ENCODE results near the gene TRPV4.

The TRPV4 gene

DNA sequence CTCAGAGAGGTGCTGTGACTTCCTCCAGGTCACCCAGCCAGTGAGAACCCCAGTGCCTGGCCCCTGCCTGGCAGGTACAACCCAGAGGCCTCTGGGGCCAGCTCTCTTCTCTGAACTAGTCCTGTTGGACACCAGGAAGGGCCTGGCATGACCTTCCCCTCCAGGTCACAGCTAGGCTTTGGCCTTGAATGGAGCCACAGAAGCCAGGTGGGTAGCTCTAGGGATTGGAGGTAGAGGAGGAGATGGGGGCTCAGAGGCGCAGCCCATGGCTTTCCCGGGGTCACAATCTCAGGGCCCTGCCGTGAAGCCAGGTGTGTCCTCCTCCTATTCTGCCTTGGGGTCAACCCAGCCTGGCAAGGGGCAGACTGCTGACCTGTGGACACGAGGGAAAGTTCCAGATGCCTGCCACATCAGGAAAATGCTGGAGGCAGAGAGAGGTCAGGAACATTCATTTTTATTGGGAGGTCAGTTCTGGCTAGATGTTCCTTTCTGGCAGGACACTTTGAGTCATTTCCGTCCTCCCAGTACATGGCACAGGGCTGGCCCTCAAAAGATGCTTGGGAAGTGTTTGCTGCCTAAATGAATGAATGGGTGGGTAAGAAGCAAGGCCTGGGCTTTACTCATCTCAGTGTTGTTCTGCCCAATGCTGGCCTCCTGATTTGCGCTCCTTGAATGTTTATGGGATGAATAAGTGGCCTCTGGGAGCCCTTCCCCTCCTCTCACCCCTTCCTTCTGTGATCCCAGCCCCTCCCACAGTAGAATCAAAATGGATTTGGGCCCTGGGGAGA, 94.1 kb downstream of the TRPV4 start:
- DNase-seq: no peak

DNA sequence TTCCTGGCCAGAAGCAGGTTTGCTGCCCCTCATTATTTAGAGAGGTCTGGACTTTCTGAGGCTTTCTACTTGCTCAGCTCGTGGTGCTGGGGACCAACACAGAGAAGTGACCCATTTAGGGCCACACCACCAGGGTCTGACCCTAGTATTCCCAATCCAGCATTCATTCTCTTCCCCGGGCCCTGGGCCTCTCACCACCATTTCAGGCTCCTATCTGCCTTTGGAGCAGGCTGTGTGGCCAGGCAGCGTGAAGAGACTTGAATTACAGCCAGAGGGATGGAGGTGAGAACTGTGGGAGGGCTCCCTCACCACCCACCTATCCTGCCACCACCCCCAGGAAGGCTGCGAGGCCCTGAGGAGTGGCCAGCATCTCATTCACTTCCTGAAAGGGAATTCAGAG, 95.0 kb downstream of the TRPV4 start:
- DNase-seq: no peak

DNA sequence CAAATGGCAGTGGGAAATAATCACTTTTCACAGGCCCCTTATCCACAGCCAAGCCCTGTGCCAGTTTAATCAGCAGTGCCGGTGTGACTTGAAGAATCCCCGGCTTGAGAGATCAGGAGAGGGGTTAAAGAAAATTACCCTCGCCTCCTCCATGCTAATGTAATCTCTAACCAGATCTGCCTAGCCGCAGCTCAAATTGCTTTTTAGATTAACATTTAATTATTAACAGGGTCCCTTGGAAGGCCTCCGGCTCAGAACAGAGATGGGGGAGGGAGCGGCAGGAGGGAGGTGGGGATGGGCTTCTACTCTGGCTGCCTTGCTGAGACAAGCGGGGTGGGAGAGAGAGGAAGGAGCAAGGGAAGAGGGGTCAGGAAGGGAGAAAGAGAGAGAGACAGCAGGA, 95.6 kb downstream of the TRPV4 start:
- DNase-seq: no peak

DNA sequence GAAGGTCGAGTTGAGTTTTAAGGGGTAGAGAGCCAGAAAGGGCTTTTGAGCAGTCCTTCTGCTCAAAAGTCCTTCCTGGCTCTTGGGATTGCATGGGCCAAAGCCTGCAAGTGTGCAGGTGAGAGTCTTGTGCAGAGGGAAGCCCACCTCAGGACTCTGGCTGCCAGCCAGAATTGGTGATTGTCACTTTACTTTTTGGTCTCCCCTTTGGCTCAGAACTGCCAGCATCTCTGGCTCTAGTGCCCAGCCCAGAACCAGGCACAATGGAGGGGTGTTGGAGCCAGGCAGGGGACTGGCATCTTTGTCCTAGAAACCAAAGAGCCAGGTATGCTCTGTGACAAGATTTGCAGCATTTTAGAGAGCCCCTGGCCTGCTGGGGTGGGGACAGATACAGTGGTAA, 96.1 kb downstream of the TRPV4 start:
- DNase-seq: no peak

DNA sequence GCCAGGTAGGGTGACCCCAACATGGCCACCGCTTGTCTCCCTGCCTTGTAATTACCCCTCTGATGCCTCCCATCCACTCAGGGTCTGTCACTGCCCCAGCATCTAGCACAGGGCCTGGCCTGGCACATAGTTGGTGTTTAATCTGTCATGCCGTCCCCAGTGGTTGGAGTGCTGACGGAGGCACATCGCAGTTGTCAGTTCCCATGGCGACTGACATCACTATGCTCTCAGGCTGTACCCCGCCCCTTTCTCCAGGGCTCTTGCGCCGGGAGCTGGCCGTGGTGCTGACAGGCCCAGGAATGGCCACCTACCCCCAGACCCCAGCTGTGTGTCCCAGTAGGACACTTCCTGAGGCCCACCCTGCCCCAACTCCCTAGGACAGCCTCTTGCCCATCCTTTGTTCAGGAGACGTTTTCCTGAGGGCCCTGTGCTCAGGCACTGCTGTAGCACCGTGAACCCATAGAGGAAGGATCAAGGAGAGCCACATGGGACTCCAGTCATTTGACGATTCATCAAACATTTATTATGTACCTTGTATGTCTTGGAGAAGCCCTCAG, 96.6 kb downstream of the TRPV4 start:
- DNase-seq: no peak

DNA sequence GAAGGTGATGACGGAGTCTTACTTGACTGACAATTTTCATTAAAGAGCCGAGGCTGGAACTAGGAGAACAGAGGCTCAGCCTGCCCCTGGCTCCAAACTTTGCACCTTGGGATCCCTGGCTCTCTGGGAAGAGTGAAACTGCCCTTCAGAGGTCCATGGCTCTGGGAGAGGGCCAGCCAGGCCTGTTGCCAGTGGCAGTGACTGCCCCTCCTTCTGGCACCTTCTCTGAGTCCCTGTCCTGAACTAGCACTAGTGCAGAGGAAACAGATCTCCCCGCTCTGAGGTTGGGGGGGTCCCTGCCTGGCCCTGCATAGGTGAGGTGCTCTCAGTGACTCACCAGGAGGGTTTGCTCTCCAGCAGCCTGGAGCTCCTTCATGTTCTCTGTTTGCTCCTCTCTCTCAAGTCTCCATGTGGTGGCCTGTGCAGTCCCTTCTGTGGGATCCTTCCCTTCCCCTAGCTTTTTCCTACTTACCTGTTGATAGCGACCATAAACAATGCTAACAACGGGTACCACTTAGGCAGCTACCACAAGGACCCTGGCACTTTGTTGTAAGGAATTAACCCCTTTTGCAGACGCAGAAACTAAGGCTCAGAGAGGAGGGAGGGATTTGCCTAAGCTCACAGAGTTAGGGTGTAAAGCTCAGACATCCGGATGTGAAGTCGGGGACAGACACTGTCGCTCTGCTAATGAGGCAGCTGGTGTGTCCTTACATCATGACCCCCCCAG, 97.2 kb downstream of the TRPV4 start:
- no peak for DNase-seq

DNA sequence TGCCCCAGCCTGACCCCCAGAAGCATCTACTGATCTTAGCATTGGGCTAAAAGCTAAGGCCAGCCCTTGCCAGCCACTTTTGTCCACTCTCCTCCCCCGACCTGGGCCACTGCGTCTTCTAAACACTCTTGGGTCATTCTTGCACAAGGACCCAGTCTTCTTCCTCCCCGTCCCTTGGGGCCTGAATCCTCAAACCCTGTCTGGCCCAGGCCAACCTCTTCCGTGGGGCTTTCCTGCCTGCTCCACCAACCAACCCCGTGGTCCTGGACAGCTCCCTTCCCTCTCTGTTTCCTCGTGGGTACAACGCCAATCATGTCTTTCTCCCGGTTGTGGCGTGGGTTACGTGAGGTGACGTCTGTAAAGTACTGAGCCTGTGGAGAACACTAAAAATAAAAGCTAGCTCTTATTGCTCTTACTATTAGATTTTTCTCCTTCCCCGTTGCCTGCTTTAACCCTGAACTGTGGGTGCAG, 98.1 kb downstream of the TRPV4 start:
- DNase-seq: no peak

DNA sequence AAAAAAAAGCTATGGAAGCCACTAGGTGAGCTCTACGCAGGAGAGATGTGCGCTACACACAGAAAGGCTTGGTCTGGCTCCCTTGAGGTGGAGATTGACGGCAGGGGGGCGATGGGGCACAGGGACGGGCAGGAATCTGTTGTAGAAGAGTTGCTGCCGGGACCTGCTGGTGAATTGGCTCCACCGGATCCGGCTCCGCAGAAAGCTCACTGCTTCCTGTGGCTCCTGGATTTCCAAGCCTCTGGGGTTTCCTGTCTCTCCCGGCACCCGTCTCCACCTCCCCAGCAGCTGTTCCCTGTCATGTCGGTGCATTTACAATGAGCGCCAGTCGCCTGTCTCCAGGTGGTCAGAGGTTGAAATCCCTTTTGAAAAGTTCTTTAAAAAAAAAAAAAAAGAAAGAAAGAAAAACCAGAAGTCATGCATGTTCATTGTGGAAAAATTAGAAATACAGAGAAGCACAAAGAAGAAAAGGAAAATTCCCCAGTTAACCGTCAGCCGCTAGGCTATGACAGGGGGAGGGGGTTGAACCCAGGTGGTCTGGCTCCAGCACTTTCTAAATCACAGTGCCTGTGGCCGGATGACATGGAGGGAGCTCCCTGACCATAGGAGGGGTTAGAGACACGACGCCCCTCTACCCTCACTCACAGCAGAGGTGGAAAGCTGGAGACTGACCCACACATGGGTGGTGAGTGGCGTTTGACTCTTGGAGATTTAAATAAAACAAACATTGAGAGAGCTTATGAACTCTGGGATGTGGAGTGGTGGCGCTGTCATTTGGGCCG, 98.8 kb downstream of the TRPV4 start:
- DNase-seq: no peak
